Nephron (organoid): Measurements from ENCODE around the gene SGCA.

Experiments
- H3K27ac Mint-ChIP-seq, 3 experiments: 2 replicates each; pipeline ENCODE4 v1.8.0; 2020; ENCODE audit warnings: mixed read lengths in 3 of 3, mild to moderate bottlenecking in 2 of 3, moderate library complexity in 1 of 3
- H3K27me3 Mint-ChIP-seq: 2 replicates; pipeline ENCODE4 v1.8.0; 2021; ENCODE audit warnings: low read depth, mild to moderate bottlenecking, moderate library complexity, mixed read lengths
- H3K36me3 Mint-ChIP-seq: 2 replicates; pipeline ENCODE4 v1.8.0; 2020; ENCODE audit warnings: low read depth, mixed read lengths
- H3K4me1 Mint-ChIP-seq: 2 replicates; pipeline ENCODE4 v1.8.0; 2020; ENCODE audit warnings: mixed read lengths
- H3K4me3 Mint-ChIP-seq, 3 experiments: 2 replicates each; pipeline ENCODE4 v1.8.0; 2020; ENCODE audit warnings: mild to moderate bottlenecking in 3 of 3, mixed read lengths in 3 of 3, moderate library complexity in 2 of 3
- H3K9me3 Mint-ChIP-seq: 2 replicates; pipeline ENCODE4 v1.8.0; 2020; ENCODE audit warnings: mixed read lengths
- TF ChIP-seq, protein P1 (sequence below), 3 experiments: fragments of 200-600 bp; sonication (generic); IDR thresholded peaks; one replicate each; pipeline ENCODE4 v1.5.0; 2021; ENCODE audit warnings: antibody characterized with exemption in 3 of 3; ENCODE audit not compliant: unreplicated experiment in 3 of 3

The SGCA gene

DNA sequence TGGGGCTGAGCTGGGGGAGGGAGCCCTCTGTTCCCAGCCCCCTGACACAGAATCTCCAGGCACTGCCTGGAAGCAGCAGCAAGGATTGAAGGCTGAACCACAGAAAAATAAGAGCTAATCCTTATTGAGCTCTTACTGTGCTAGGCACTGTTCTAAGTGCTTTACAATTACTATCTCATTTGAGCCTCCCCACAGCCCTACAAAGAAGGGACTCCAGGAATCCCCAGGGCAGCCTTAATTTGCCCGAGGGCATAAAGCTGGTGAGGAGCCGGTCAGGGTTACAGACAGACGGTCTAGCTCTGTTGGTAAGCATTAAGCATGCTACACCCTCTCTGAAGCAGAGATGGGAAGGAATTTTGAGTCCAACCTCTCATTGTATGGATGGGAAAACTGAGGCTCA is 42.9 kb upstream of the SGCA start:
- TF ChIP-seq, protein P1, sequence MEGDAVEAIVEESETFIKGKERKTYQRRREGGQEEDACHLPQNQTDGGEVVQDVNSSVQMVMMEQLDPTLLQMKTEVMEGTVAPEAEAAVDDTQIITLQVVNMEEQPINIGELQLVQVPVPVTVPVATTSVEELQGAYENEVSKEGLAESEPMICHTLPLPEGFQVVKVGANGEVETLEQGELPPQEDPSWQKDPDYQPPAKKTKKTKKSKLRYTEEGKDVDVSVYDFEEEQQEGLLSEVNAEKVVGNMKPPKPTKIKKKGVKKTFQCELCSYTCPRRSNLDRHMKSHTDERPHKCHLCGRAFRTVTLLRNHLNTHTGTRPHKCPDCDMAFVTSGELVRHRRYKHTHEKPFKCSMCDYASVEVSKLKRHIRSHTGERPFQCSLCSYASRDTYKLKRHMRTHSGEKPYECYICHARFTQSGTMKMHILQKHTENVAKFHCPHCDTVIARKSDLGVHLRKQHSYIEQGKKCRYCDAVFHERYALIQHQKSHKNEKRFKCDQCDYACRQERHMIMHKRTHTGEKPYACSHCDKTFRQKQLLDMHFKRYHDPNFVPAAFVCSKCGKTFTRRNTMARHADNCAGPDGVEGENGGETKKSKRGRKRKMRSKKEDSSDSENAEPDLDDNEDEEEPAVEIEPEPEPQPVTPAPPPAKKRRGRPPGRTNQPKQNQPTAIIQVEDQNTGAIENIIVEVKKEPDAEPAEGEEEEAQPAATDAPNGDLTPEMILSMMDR (IDR thresholded peaks at IDR 0.05; ENCODE audit: unreplicated experiment in 3 of 3), result no peak

DNA sequence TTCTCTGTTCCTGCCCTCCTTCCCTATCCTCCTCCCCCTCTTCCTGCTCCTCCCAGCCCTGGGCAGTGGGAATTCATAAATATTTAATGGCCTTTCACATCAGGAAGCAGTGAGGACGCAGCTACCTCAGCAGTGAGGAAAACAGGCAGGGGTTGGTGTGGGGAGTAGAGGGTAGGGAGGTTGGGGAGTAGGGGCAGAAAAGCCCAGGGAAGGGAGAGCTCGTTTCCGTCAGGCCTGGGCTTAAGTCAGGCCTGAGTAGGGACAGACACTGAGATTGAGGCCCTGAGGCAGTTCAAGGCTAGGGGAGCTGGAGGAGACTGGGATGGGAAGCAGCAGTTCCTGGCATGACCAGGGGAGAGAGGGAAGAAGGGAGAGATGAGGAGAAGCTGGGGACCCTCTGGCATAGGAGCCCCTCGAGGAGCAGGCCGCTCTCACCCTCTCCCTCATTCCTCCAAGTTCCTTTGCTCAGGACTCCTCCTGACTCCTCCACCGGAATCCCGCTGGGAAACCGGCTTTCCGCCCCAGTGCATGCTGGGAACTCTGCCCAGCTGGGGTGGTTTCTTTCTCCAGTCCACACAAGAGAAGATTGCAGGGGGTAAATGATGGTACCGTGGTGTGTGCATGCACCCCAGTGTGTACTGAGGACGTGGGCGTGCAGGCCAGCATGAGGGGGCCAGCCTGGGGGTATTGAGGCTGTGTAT is 42.0 kb upstream of the SGCA start:
- H3K27me3 Mint-ChIP-seq, result peaks cover 7% of the 10 kb centered on the region
- TF ChIP-seq, protein P1 (IDR thresholded peaks at IDR 0.05; ENCODE audit: unreplicated experiment in 3 of 3), result no peak
- H3K27ac Mint-ChIP-seq, result peak overlapping the region; percentile 83 to 96 (median 92)
- peaks cover 27% of the 10 kb centered on the region for H3K36me3 Mint-ChIP-seq
- no peaks in the 10 kb centered on the region for H3K9me3 Mint-ChIP-seq
- H3K4me1 Mint-ChIP-seq, result peaks cover 20% of the 10 kb centered on the region
- H3K4me3 Mint-ChIP-seq, result peak overlapping the region in 1 of 3 experiments; percentile 33

More for the DNA sequence above, 42.9 kb upstream of the SGCA start:
- Mint-ChIP-seq H3K27me3 (peaks cover 9% of the 10 kb centered on the region), H3K9me3 (no peaks in the 10 kb centered on the region), H3K27ac (peak overlapping the region in 1 of 3 experiments; percentile 96), H3K4me3 (no peak overlapping the region), H3K36me3 (peaks cover 26% of the 10 kb centered on the region), H3K4me1 (peaks cover 14% of the 10 kb centered on the region)

DNA sequence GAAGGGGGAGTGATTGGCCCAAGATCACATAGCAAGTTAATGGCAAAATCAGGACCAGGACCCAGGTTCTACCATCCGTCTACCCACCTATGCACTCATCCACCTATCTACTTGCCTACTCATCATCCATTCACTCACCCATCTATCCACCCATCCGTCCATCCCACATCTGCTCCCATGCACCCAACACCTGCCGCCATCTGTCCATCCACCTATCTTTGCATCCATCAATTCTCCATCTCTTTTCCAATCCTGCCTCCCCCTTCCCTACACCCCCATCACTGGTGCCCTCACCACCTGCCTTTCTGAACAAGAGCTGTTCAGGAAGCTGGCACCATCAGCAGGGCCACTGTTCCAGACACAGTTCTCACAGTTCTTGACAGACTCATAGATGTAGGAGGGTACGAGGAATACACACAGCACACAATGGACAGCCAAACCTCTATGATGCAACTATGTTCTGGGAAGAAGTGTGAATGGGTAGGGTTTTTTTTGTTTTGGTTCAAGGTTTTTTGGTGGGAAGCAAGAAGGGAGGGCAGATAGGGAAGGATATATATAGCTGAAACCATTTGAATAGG is 40.3 kb upstream of the SGCA start:
- peaks cover 19% of the 10 kb centered on the region for H3K36me3 Mint-ChIP-seq
- peaks cover 22% of the 10 kb centered on the region for H3K4me1 Mint-ChIP-seq
- TF ChIP-seq, protein P1 (IDR thresholded peaks at IDR 0.05; ENCODE audit: unreplicated experiment in 3 of 3), result no peak
- no peaks in the 10 kb centered on the region for H3K9me3 Mint-ChIP-seq
- H3K27ac Mint-ChIP-seq, result peak overlapping the region in 2 of 3 experiments; percentile 25 to 47
- H3K27me3 Mint-ChIP-seq, result peaks cover 5% of the 10 kb centered on the region
- peak overlapping the region; percentile 1 to 17 (median 10) for H3K4me3 Mint-ChIP-seq

DNA sequence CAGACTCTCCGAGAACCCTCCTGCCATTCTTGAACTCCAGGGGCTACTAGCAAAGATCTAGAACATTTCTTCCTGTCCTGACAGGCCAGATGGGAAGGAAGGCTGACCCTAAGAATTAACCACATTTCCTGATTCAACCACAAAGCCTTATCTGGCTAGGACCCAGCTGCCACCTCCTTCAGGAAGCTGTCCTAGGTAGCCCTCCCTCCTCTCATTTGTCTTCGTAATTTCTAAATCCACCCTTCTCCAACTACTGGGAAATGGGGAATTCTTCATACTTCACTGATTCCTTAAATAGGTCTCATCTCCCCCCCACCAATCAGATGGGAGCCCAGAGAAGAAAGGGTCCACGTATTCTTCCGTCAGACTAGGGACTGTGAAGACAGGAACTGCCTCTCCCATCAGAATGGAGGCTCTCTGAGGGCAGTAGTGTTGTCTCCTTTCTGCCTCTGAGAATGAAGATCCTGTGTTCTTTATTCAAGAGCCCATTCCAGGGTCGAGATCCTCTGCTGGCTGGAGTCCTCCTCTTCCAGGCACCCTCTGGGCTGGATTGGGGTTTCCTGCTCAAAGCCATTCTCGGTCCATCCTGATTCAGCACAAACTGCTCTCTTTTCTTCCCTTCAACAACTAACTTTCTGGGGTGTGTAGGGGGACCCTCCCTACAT is 38.0 kb upstream of the SGCA start:
- Mint-ChIP-seq H3K4me3 (peak overlapping the region; percentile 98 to 100 (median 99)), H3K4me1 (peaks cover 33% of the 10 kb centered on the region), H3K9me3 (no peaks in the 10 kb centered on the region), H3K36me3 (peaks cover 9% of the 10 kb centered on the region), H3K27ac (peak overlapping the region; percentile 73 to 99 (median 95)), H3K27me3 (peaks cover 13% of the 10 kb centered on the region)
- TF ChIP-seq, protein P1 (IDR thresholded peaks at IDR 0.05; ENCODE audit: unreplicated experiment in 3 of 3), result no peak

DNA sequence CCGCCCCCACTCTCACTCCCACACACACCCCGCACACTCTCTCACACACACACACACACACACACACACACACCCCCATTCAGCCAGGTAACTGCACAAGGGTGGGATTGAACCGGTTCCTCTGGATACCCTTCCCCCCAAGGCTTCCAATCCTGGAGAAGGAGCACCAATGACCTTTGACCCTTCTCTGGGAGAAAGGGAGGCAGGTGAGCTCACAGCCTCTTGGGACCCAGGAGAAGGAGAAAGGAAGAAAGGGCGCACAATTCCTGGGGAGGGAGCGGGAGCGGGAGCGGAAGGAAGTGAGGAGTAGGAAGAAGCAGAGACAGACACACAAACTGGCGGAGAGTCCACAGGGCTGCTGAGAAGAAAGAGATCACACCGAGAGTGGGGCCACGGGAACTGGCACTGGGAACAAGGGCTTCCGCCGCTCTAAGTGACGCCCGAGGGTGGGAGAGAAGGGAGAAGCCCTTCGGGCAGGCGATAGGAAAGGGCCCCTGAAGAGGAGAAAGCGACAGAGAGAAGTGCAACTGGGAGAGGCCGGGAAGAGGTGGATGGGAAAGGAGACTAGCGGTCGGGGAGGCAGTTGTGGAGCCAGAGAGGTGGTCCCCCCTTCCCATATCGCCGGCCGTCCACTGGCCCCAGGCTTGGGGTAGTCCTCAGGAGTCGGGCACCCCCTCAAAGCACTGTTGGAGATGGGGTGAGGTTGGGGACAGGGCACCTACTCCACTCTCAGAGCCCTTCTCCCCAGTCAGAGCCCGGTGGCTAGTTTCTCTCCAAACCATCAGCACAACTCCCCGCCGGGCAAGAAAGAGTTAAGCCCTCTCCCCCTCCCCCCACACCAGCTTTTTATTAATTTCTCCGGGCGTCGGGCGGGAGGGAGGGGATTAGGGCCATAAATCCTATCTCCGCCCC is 37.1 kb upstream of the SGCA start:
- Mint-ChIP-seq H3K4me1 (peaks cover 28% of the 10 kb centered on the region), H3K27ac (peak overlapping the region; percentile 95 to 99 (median 98)), H3K27me3 (peaks cover 13% of the 10 kb centered on the region), H3K9me3 (no peaks in the 10 kb centered on the region), H3K36me3 (peaks cover 9% of the 10 kb centered on the region), H3K4me3 (peak overlapping the region; percentile 98 to 100 (median 99))
- TF ChIP-seq, protein P1 (IDR thresholded peaks at IDR 0.05; ENCODE audit: unreplicated experiment in 3 of 3), result no peak
